ENCODE results near the gene HSPB8.

Gene HSPB8

GRCh38 chr12:119171291-119171690 lies 7.4 kb upstream of the HSPB8 start:
- DNase-seq (ENCODE audit: low spot score) = no peak

- DNase-seq (ENCODE audit: low spot score) = no peak
Observed at GRCh38 chr12:119171691-119172425, 6.9 kb upstream of the HSPB8 start.

- DNase-seq (ENCODE audit: low spot score) = no peak
Observed at GRCh38 chr12:119175081-119175480, 3.6 kb upstream of the HSPB8 start.

GRCh38 chr12:119176267-119177055 lies 2.3 kb upstream of the HSPB8 start:
- DNase-seq (ENCODE audit: low spot score) = peak; percentile 20

- no peak for DNase-seq (ENCODE audit: low spot score)
Observed at GRCh38 chr12:119177056-119177325, 1.7 kb upstream of the HSPB8 start.

- no peak for DNase-seq (ENCODE audit: low spot score)
Observed at GRCh38 chr12:119177724-119178380, 879 bp upstream of the HSPB8 start.

- DNase-seq (ENCODE audit: low spot score) = no peak
Observed at GRCh38 chr12:119179335-119180021, 747 bp downstream of the HSPB8 start.

GRCh38 chr12:119180380-119181040 lies 1.8 kb downstream of the HSPB8 start:
- DNase-seq (ENCODE audit: low spot score) = no peak

- no peak for DNase-seq (ENCODE audit: low spot score)
Observed at GRCh38 chr12:119181202-119181601, 2.5 kb downstream of the HSPB8 start.

- DNase-seq (ENCODE audit: low spot score) = no peak
Observed at GRCh38 chr12:119181944-119182343, 3.2 kb downstream of the HSPB8 start.

GRCh38 chr12:119182701-119183493 lies 4.2 kb downstream of the HSPB8 start:
- peak; percentile 25 for DNase-seq (ENCODE audit: low spot score)

- DNase-seq (ENCODE audit: low spot score) = no peak
Observed at GRCh38 chr12:119183942-119184695, 5.4 kb downstream of the HSPB8 start.

- no peak for DNase-seq (ENCODE audit: low spot score)
Observed at GRCh38 chr12:119195256-119195655, 16.5 kb downstream of the HSPB8 start.

GRCh38 chr12:119198440-119198839 lies 19.7 kb downstream of the HSPB8 start:
- no peak for DNase-seq (ENCODE audit: low spot score)

- DNase-seq (ENCODE audit: low spot score) = no peak
Observed at GRCh38 chr12:119200601-119201000, 21.9 kb downstream of the HSPB8 start.

GRCh38 chr12:119201789-119202543 lies 23.2 kb downstream of the HSPB8 start:
- no peak for DNase-seq (ENCODE audit: low spot score)

- no peak for DNase-seq (ENCODE audit: low spot score)
Observed at GRCh38 chr12:119202544-119202943, 23.8 kb downstream of the HSPB8 start.

GRCh38 chr12:119204131-119204530 lies 25.4 kb downstream of the HSPB8 start:
- no peak for DNase-seq (ENCODE audit: low spot score)

- no peak for DNase-seq (ENCODE audit: low spot score)
Observed at GRCh38 chr12:119204671-119205285, 26.0 kb downstream of the HSPB8 start.
